GM19239 (cell line): ENCODE results near the gene ARL2.

Experiments used
- DNase-seq: peaks from one replicate; pipeline ENCODE4 v3.0.0; 2011; ENCODE audit warnings: low spot score; ENCODE audit not compliant: insufficient read length
- FAIRE-seq: peaks from 2 replicates; lab custom pipeline; 2011; peaks lifted over from hg19 to GRCh38; lab: Jason Lieb, UNC

ARL2 gene

DNA sequence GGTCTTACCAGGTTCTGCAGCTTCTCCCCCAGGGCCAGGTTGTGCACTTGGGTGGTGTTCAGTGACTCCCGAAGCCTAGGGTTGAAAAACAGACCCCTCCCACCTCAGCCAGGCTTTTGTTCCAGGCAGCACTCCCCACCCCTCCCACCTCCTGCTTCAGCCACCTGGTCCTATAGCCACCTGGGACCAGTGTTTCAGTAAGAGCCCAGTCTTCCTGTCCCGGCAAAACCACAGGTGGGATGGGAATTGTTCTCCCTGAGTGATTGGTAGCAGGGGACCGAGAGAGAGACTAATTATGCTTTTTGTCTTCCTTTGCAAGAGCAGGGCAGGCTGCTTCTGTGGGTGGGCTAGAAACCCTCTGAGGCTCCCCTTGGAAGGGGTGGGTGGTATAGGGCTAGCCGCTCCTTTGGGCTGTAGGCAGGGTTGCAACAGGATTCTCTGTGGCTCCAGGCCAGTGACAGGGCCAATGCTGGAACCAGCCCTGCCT is 52.9 kb downstream of the ARL2 start:
- DNase-seq (no peak), FAIRE-seq (no peak)

DNA sequence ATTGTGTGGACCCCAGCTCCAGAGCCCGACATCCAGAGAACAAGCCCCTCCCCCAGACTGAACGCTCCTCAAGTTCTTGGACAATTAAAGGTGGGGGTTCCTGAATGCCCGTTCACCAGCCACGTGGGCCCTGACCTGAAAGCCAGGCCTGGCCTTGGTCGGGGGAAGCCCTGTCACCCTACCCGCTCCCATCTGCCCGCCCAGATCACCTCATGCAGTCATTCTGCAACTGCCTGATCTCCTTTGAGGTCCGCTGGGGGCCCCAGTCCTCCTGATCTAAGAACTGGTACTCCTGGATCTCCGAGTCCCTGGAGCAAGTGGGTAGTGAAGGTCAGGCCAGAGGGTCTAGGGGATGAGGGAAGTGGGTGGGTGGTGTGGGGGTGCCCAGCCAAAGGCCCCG is 53.5 kb downstream of the ARL2 start:
- FAIRE-seq (no peak), DNase-seq (no peak)

DNA sequence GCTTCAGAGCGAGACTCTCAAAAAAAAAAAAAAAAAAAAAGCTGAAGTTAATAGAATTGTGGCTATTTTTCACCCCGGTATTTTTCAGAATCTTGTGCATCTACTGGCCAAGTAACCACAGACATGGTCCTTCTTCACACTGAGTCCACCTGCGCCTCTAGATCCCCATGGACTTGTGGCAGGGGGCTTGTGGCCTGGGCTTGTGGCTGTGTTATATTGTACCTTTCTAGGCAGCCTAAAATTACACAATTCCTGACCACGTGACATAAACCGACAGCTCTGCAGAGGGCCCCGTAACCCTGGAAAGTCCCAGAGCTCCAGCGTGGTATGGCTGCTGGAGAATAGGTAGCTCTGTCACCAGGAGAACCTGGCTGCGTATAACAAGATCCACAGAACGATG is 55.3 kb downstream of the ARL2 start:
- DNase-seq: no peak

More for the DNA sequence above, 55.3 kb downstream of the ARL2 start:
- FAIRE-seq: no peak
